ENCODE measurements around the gene P2RY2.

P2RY2 gene

DNA sequence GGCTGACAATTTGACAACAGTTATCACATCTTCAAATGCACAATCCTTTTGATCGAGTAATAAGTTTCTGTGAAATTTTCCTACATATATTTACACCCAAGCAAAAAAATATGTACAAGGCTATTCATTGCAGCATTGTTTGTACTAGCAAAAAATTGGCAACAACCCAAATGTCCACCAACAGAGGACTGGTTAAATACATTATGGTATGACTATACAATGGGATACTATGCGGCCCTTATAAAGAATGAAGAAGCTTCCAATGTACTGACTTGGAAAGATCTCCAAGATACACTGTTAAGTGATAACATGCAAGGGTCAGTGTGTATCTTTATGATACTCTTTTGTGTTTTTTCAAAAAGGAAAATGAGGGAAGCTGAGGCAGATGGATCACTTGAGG lies 8.2 kb upstream of the P2RY2 start:
- no peak for DNase-seq

DNA sequence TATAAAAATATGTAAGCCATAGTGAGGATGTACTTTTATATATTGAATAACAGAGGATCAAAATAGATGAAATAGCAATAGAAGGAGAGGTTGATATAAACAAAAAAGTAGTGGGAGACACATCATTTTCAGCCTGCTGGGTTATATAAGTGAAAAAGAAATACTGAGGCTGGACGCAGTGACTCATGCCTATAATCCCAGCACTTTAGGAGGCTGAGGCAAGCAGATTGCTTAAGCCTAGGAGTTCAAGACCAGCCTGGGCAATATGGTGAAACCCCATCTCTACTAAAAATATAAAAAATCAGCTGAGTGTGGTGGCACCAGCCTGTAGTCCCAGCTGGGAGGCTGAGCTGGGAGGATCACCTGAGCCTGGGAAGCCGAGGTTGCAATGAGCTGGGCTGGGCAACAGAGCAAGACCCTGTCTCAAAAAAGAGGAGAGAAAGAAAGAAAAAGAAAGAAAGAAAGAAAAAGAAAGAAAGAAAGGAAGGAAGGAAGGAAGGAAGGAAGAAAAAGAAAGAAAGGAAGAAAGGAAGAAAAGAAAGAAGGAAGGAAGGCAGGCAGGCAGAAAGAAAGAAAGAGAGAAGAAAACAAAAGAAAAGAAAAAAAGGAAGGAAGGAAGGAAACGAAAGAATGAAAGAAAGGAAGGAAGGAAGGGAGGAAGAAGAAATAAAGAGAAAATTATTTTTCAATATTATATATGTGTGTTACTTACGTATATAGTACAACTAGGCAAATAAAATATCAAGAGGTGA lies 7.0 kb upstream of the P2RY2 start:
- DNase-seq: no peak

DNA sequence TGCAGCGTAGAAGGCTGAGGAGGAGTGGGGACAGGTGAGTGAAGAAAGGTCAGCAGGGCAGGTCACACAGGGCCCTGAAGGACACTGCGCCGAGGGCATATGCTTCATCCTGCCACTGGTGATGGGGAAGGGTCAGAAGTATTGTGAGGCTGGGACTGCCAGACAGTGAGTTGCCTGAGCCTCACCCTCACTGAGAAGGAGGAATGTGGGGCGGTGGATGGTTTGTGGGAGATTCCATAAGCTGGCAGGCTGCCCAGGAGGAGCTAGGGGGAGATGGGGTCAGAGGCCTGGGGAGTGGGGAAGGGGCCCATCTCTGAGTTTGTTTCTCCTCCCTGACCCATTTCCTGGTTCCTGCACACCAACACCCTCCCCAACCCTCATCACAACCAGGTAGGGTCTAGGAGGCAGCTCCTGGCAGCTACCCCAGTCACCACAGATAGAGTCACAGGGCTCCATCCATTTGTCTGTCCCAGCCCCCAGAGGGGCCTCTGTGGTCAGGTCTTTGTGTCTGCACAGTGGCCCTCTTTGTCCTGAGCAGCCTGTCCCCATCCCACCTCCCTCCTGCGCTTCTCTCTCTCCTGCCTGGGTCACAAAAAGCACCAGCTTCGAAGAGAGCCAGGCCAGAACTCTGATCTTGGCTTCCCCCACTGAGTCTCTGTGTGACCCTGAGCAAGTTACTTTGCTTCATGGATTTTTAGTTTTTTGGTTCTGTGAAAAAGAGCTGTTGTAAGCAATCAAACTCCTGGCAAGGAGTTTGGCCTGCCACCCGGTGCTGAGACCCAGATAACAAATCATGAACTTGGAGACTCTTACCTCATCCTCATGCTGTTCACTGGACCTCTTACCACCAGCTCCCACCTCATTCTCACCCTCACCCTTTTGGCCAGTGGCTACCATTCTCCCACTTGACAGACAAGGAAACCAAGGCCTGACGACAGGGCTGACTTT lies 4.6 kb upstream of the P2RY2 start:
- DNase-seq: no peak

DNA sequence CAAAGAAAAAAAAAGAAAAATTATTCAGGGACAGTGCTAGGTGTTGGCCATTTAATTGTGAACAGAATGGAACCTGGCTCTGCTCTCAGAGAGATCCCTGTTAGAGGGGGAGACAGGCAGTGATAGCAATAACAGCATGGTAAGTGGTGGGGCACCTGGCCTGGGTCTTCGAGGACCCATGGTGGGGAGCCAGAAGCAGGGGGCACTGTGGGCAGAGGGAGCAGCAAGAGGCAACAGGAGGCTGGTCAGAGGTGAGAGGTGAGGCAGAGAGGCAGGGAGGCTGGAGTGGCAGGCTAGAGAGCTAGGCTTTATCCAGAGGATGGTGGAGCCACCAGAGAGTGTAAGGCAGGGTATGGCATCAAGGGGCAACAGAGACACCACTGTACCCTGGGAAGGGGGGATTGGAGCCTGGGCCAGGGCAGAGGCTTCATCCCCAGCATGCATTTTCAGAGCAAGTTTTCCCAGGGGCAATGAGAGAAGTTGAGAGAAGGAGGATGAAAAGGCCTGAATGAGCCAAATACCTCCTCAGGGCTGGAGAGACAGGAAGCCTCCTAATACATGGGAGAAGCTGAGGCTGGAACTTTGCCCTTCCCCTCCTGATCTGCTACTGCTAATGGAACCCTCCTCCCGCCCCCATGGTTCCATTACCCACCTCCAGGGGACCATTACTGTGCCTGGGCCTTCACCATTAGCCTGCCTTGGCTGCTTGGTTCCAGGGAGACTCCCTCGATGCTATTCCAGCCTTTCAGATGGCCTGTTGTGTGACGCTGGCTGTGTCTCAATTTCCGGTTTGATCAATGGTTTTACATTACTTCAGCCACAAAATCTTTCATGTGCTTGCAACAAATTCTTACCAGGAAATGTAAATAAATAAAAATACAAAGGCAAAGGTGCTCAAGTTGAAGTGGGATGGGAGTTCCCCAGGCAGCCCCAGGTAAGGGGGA lies 2.6 kb upstream of the P2RY2 start:
- DNase-seq: no peak

DNA sequence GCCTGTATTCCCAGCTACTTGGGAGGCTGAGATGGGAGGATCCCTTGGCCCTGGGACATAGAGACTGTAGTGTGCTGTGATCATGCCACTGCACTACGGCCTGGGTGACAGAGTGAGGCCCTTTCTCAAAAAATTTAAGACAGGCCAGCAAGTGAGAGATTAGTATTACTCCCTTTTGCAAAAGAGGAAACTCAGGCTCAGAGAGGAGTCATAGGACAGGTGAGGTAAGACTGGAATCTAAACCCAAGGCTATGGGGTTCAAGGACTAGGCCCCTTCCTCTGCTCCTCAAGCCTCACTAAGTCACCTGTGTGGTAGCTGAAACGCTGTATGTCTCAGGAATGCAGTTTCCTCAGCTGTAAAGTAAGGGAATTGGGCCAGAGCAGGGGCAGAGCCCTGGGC lies 1.6 kb upstream of the P2RY2 start:
- no peak for DNase-seq

DNA sequence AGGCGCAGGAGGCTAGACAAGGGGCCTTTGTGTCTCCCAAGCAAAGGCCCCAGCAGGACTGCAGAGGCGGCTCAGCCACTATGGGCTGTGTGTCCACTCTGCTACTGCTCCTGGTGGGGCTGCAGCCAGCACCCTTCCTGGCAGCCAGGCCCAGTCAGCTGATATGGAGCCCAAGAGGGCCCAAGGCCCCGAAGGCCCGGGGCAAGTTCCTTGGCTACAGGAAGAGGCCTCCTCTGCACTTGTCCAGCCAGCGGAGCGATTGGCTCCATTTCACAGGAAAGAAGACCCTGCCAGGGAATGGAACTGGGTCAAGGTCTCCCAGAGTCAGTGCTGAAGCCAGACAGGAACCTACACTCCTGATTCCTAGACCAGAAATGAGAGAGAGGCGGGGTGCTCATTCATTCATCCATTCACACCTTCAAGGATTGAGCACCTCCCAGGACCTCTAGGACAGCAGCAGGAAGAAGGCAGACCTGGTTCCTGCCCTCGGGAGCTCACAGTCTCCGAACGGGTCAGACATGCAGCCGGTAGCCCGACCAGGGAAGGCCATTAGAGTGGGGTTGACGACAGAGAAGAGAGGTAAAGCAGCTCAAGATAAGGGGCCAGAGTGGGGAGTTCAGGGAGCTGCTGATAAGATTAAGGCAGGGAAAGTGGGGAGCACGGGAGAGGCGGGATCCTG lies 811 bp upstream of the P2RY2 start:
- no peak for DNase-seq

DNA sequence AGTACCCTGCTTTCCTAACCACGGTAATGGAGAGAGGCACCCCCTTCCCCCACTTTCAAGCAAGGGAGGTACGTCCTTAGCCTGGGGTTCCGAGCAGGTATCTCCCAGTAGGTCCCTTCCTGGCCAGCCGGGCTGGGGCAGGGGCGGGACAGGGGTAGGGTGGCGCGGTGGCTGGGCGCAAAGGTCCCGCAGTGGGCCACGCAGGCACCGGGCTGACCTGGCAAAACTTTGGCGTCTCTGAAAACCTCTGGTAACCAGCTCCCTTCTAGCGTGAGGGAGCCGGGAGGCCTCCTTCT lies 323 bp upstream of the P2RY2 start:
- DNase-seq: no peak

DNA sequence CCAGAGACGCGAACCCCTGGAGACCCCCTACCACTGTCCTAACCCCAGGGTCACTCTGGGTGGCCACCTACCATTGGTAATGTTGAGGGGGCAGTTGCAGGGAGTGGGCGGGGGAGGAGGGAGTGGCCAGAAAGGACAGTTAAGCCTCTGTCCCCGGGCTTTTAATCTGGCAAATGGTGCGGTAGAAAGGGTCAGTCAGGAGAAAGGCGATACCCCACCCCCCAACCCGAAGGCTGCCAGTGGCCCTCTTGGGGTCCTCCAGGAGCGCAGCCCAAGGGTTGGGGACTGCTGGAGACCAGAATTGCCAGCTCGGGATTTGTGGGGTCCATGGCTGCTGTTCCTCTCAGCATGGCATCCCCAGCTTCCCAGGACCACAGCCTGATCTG lies 742 bp downstream of the P2RY2 start:
- no peak for DNase-seq

DNA sequence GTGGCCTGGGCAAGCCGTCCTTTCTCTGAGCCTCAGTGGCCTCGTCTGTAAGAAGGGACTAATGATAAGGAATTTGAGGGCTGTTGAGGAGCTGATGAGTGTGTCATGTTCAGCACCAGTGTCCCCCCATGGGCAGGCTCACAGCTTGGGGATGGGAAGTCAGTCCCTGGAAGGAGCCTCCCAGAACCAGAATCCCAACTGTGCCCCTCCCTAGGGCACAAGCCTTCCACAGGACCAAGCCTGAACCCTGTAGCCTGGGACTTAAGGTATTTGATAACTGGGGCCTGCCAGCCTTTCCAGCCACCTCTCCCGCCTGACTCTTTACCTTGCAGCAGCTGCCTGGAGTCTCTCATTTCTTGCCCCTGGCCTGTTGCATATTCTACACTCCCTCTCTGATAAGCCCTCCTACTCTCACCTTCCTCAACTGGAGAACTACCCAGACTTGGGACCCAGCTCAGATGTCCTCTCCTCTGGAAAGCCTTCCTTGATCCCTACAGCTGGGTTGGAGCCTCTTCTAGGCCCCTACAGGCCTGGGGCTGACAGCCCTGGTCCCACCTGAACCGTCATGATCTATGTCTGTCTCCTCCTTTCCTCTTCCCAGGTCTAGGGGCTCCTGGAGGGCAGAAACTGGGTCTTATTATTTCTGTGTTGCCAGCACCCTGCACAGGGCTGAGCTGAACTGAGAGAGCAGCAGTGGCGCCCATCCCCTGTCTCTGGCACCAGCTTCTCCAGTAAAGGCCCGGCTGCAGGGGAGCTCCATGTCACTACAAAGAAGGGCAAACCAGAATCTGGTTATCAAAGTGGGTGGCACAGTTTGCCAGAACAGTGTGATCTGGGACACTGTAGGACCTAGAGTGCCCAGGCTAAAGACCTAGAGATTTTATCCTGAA lies 1.6 kb downstream of the P2RY2 start:
- DNase-seq: no peak

DNA sequence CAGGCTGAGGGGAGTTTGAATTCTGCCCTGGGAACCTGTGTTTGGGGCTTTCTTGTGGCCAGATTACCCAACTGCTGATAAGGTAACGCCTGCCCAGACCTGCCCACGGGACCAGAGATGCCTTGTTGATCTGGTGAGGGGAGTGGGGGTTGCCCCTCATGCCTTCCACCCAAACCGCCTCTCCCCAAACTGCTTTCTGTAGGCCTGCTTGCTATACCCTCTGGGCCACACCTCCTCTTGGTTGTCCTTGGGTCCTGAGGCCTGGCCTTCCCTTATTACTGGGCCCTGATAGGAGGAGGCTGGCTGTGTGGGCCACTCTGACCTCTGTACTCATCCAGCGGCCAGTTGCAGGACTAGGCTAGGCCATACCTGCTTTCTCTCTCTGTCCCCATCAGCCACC lies 3.4 kb downstream of the P2RY2 start:
- DNase-seq: no peak

DNA sequence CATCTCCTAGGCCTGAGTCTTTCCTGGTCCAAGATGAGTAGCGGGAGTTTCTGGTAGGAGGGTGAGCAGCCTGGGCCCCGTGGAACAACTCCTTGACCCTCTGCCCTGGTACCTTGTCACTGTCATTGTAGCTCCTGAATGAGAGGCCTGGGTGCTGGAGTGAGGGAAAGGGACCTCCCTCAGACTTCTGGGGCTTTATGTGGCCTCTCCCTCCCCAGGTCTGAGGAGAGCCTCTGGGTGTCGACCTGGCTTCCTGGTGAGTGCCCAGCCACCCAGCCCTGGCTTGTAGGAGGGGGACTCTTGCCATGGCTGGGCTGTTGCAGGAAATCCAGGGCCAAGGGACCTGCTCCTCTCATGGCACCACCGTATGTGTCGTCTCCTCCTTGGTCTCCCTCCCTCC lies 3.9 kb downstream of the P2RY2 start:
- DNase-seq: no peak

DNA sequence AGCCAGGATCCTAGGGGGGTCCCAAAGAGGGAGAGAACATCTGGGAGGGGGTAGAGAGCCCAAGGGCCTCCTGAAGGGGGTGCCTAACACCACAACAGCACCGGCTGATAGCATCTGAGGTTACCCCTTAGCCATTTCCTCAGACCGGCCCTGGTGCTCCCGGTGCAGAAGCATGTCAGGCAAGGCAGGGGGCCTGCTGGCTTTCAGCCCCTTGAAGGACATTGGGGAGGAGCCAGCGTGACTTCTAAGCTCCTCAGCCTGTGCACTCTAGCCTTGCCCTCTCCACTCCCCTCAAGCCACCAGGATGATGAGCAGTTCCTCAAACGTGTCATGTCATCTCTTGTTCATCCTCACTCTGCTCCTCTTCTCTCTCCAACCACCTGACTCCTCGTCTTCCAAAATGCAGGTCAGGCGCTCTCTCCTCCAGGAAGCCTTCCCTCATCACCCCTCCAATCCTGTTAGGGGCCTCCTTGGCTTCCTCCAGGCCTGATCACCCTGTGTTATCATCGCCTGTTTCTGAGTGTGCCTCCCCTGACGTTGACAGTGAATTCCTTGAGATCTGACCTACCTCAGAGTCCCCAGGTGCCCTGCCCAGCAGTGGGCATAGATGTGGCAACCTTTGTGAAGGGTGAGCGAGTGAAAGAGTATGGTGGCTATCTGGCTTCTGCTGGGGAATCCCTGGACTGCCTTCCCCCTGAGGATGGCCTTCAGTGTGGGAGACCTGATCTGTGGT lies 6.1 kb downstream of the P2RY2 start:
- DNase-seq: no peak

DNA sequence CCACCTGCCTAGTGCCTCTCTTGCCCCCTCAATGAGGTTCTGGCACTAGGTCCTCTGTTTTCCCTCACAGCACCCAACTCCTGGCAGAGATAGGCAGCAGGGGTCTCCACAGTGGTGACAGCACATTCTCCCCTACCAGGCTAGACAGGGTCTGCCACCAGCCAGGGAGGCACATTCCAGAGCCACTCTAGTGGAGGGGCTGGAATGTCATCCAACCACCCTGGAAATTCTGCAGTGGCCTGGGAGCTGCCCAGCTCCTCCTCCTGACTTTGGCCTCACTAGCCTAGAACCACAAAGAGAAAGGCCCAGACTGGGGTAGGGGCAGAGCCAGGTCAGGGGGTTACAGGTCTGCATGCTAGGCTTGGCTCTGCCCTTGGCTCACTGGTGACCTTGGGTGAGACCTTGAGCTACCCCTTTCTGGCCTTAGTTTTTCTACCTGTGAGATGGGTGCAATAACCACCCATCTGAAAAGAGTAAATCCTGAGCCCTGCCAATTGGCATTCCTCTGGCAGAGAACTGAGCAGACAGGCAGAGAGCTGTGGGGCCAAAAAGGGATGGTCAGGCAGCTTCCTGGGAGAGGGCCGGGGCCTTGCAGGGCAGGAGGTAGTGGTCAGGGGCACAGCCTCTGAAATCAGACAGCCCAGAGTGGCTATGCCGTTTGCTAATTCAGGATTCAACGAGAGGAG lies 7.1 kb downstream of the P2RY2 start:
- no peak for DNase-seq

DNA sequence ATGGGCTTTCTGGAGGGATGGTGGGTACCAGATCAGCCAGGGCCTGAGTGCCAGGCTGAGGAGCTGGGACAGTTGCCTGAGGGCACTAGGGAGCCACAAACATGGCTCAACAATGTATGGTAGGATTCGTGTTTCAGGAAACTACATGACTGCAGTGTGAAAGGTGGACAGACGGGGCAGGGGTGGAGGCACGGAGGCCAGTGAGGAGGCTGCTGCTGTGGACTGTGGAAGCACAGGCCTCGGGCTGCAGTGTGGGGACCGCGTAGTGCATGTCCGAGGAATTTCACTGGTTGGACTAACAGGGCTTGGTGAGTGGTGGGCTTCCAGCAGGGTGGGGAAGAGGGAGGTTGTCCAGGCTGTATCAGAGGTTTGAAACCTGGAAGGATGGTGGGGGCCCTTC lies 7.8 kb downstream of the P2RY2 start:
- no peak for DNase-seq

DNA sequence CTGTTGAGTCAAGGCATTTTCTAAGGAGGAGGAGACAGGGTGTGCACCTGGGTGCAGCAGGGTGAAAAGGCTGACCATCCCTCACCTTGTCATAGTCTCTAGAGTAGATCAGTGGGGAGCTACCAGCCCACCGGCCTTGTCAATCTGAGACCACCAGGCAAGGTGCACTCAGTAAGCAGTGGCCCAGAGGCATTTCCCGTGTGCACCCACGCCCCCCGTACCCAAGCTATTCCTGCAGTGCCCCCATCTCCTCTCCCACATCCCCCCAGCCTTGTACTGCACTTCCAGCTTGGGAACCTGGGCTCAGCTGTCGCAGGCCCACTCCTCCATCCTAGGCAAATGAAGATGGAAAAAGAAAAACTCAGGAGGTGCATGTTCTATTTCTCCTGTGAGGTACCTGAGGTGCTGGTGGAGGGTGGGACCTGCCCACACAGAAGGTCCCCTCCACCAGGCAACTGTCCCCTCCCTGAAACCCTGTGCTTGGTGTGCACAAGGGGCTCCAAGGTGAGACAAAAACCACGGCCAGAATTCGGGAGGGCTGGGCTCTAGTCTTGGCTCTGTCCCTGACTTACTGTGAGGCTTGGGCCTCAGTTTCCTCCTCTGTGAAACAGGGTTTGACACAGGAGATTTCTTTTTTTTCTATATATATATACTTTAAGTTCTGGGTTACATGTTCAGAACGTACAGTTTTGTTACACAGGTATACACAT lies 8.4 kb downstream of the P2RY2 start:
- no peak for DNase-seq

DNA sequence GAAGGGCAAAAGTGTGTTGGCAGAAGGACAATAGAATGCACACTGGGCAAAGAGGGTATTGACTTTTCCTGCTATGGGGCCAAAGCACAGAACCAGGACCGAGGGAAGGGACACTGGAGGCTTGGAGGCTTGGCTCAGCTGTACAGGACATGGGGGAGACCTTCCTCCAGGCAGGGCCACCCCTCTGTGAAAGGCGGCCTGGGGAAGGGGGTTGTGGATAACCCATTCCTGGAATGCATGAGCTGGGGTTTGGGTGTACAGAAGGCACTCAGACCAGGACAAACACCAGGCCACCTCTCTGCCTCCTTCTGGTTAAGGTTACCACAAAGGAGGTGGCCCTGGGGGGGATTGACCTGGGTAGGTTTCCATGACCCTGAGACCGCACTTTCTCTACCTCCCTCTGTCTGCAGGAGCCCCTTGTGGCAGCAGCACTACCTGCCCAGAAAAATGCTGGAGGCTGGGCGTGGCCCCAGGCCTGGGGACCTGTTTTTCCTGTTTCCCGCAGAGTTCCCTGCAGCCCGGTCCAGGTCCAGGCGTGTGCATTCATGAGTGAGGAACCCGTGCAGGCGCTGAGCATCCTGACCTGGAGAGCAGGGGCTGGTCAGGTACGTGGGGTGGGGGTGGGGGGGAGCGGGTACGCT lies 9.6 kb downstream of the P2RY2 start:
- no peak for DNase-seq

DNA sequence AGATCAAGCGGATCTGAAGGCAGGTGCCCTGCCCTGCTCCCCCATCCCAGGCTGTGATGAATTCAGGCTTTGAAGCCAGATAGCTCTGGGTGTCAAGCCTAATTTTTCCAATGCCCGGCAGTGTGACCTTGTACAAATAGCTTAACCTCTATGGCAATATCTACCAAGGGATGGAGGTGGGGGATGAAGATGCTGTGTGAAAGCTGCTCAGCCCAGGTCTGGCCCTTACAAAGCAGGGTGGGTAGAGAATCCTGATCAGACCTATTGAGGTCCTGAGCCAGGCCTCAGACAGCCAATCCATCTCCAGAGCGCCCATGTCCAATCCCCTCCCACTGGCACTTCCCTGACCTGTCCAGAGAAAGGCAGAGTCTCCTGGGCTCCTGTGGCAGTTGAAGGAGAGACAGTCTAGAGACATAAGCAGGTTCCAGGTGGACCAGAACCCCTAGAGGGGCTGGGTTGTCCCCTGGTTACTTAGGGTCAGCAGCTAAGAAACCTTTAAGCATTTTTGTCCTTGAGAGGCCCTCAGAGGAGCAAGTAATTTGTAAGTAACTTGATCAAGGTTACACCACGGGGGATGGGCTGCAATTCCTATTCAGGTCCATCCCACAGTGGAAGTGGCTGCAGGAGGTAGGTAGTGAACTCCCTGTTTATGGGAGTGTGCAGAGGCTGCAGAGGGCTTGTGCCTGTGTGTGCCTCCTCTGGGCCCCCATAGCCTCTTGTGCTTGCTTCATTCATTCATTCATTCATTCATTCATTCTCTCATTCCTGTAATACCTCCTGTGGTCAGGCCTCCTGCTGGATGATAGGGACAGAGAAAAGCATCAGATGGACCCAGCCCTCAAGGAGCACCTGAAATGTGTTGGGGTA lies 10.4 kb downstream of the P2RY2 start:
- DNase-seq: no peak

DNA sequence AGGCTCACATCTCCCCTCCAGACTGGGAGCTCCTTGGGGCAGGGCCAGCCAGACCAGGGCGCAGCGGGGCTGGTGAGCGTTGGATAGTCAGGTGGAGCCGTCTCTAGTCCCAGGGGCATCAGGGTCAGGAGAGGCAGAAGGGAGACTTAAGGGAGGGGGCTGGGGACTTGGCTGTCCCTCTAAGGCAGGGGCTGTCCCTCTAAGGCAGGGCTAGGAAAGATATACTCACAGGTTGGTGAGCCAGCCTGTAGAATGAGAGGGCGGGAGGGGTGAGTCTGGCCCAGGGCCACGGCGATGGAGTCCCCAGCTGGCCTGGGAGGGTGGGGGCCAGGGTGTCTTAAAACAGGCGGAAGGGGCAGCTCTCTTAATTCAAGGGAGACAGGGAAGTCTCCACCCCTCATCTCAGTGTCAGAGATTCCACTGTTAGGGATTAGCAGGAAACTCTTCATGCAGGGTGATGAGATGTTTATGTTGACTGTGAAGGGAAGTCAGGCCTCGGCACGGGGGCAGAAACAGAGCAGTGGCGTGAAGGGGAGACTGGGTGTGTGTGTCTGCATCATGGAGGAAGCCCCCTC lies 11.3 kb downstream of the P2RY2 start:
- no peak for DNase-seq

Measured in activated naive CD4-positive, alpha-beta T cell treated with anti-CD3 and anti-CD28 coated beads, Interleukin-2, amount 50 U/mL, for 16 hours (primary cell).